ENCODE measurements around the gene XRN1.

Gene XRN1

DNA sequence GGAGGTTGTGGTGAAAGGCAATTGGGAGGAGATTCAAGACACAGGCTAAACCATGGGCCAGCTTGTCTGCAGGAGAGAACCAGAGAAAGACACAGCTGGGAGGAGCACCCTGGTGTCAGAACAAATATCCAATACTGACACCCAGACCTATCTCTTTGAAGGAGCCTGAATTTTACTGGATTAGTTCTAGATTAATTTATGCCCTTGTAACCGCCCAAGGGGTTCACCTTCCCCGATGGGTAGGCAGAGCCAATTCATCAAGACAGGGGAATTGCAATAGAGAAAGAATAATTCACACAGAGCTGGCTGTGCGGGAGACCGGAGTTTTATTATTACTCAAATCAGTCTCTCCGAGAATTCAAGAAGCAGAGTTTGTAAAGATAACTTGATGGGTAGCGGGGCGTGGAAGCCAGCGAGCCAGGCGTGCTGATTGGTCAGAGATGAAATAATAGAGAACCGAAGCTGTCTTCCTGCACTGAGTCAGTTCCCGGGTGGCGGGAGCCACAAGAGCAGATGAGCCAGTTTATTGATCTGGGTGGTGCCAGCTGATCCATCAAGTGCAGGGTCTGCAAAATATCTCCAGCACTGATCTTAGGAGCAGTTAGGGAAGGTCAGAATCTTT, 191.0 kb downstream of the XRN1 start:
- Histone ChIP-seq H2AFZ (ENCODE audit: low read depth) (no peak overlapping the region), H3K79me2 (ENCODE audit: insufficient read depth, low read depth) (no peaks in the 10 kb centered on the region), H3K4me3 (IDR thresholded peaks at IDR 0.05; ENCODE audit: insufficient read depth, low read depth, low read length) (no peak overlapping the region), H3K27me3 (ENCODE audit: insufficient read depth, low read depth) (no peaks in the 10 kb centered on the region), H3K4me1 (ENCODE audit: low read depth, poor library complexity, severe bottlenecking) (no peaks in the 10 kb centered on the region), H3K9ac (no peak overlapping the region), H4K20me1 (ENCODE audit: insufficient read depth) (no peaks in the 10 kb centered on the region), H3K27ac (no peak overlapping the region), H3K36me3 (ENCODE audit: insufficient read depth) (no peaks in the 10 kb centered on the region), H3K4me2 (no peak overlapping the region)
- TF ChIP-seq, protein P1, sequence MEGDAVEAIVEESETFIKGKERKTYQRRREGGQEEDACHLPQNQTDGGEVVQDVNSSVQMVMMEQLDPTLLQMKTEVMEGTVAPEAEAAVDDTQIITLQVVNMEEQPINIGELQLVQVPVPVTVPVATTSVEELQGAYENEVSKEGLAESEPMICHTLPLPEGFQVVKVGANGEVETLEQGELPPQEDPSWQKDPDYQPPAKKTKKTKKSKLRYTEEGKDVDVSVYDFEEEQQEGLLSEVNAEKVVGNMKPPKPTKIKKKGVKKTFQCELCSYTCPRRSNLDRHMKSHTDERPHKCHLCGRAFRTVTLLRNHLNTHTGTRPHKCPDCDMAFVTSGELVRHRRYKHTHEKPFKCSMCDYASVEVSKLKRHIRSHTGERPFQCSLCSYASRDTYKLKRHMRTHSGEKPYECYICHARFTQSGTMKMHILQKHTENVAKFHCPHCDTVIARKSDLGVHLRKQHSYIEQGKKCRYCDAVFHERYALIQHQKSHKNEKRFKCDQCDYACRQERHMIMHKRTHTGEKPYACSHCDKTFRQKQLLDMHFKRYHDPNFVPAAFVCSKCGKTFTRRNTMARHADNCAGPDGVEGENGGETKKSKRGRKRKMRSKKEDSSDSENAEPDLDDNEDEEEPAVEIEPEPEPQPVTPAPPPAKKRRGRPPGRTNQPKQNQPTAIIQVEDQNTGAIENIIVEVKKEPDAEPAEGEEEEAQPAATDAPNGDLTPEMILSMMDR (conservative IDR thresholded peaks at IDR 0.05; ENCODE audit: low read depth, low read length): no peak

All from KMS-11 (cell line).